Measurements from ENCODE around the gene NCBP3.

- no peak for TF ChIP-seq CTCF (IDR thresholded peaks at IDR 0.05; ENCODE audit: low read depth, low read length, missing input control)
- no peak for TF ChIP-seq NR2F2 (IDR thresholded peaks at IDR 0.05)
- TF ChIP-seq YY1 (IDR thresholded peaks at IDR 0.05) = no peak
- TF ChIP-seq TAF1 (conservative IDR thresholded peaks at IDR 0.05) = no peak
- TF ChIP-seq REST (IDR thresholded peaks at IDR 0.05) = no peak
Measured at GRCh38 chr17:3866276-3866675, 20.2 kb upstream of the NCBP3 start.
